A673 (cell line): ENCODE data around the gene ACBD3. TPM values are rescaled to one million over a fixed set of nuclear protein-coding genes. Genes with fewer than 3 reads are reported as not detected.

Experiments
- BruUV-seq: library from RNA; stranded (reverse); fragments of 400-500 nt; replicated peaks from 2 replicates; lab custom pipeline; 2021; lab: Mats Ljungman, UMichigan
- CTCF ChIA-PET: fragments of 300-600 bp; sonication (Branson Sonifier 250); formaldehyde crosslinking; loops from one replicate; lab custom pipeline; 2022; ENCODE audit warnings: antibody characterized with exemption; lab: Charles Lee
- POLR2A ChIA-PET: fragments of 300-600 bp; sonication (Branson Sonifier 250); formaldehyde crosslinking; loops from one replicate; lab custom pipeline; 2022; ENCODE audit warnings: antibody characterized with exemption; ENCODE audit not compliant: low non-redundant PET; lab: Charles Lee
- DNase-seq: peaks from one replicate; pipeline ENCODE4 v3.0.0-alpha.2; 2015; ENCODE audit warnings: low spot score
- H3K27ac ChIP-seq: fragments of 200-600 bp; sonication (generic); 2 replicates; pipeline ENCODE4 v1.5.1; 2016; ENCODE audit warnings: mixed run types, low read depth, mild to moderate bottlenecking, mixed read lengths, antibody characterized with exemption, low read length; ENCODE audit not compliant: poor library complexity, severe bottlenecking
- H3K27me3 ChIP-seq: fragments of 200-600 bp; sonication (generic); replicated peaks from 2 replicates; pipeline ENCODE4 v1.6.1; 2017; ENCODE audit warnings: mixed run types, low read depth, mild to moderate bottlenecking, mixed read lengths, antibody characterized with exemption, low read length; ENCODE audit not compliant: insufficient read depth, poor library complexity
- H3K36me3 ChIP-seq: fragments of 200-600 bp; sonication (generic); 2 replicates; pipeline ENCODE4 v1.6.1; 2016; ENCODE audit warnings: mixed run types, mild to moderate bottlenecking, mixed read lengths, antibody characterized with exemption, low read length; ENCODE audit not compliant: insufficient read depth, poor library complexity, severe bottlenecking
- H3K4me1 ChIP-seq: fragments of 200-600 bp; sonication (generic); 2 replicates; pipeline ENCODE4 v1.6.1; 2017; ENCODE audit warnings: mixed run types, mild to moderate bottlenecking, mixed read lengths, antibody characterized with exemption, low read length; ENCODE audit not compliant: insufficient read depth, poor library complexity, severe bottlenecking
- H3K4me3 ChIP-seq: fragments of 200-600 bp; sonication (generic); 2 replicates; pipeline ENCODE4 v1.5.1; 2016; ENCODE audit warnings: low read depth, mixed run types, mild to moderate bottlenecking, mixed read lengths, low read length; ENCODE audit not compliant: poor library complexity, severe bottlenecking
- H3K9me3 ChIP-seq: fragments of 200-600 bp; sonication (generic); 2 replicates; pipeline ENCODE4 v1.6.1; 2016; ENCODE audit warnings: mixed run types, low read depth, mild to moderate bottlenecking, mixed read lengths, antibody characterized with exemption, low read length; ENCODE audit not compliant: poor library complexity, severe bottlenecking
- EZH2 ChIP-seq: fragments of 200-600 bp; sonication (generic); IDR thresholded peaks from 2 replicates; pipeline ENCODE4 v1.6.1; 2017; ENCODE audit warnings: borderline replicate concordance, low read depth, mild to moderate bottlenecking, mixed read lengths, antibody characterized with exemption, low read length; ENCODE audit not compliant: poor library complexity, severe bottlenecking
- intact Hi-C: fragments of 100-400 bp; cut with micrococcal nuclease; formaldehyde crosslinking; loops from one replicate; pipeline ENCODE4 v1.10.0; 2022; ENCODE audit not compliant: unreplicated experiment
- total RNA-seq: library from RNA; stranded (reverse); gene quantifications from 2 replicates; pipeline ENCODE4 v1.2.3, GENCODE V29; 2021
- TF ChIP-seq, protein P1 (sequence below): fragments of 300-800, 200-600 bp; sonication (generic); conservative IDR thresholded peaks from 2 replicates; pipeline ENCODE4 v1.5.1; 2017; ENCODE audit warnings: low read depth, mild to moderate bottlenecking, antibody characterized with exemption, low read length, moderate library complexity, mixed read lengths

Gene ACBD3
- total RNA-seq, 1 experiment from 2014 or later = 33.4 TPM

DNA sequence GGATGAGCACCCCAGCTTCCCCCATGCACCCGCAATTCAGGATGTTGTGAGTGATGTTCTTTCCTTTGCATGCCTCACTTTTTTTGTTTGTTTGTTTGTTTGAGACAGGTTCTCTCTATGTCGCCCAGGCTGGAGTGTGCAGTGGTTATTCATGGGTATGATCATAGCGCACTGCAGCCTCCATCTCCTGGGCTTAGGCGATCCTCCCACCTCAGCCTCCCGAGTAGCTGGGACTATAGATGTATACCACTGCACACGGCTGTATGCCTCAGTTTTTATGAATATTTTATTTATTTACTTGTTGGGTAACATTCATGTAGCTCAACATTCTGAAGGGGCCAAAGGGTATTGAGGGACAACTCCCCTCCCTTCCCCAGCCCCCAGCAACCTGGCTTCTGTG lies 69.2 kb downstream of the ACBD3 start:
- intact Hi-C loops = no loop called here
- ChIA-PET POLR2A (no interaction called here), CTCF (interaction anchor here (2.3 kb wide), 1 partner anchor 53 kb away, joined by 4 read pairs; no protein-coding TSS in a partner anchor)
- BruUV-seq = no TSS peak
- Histone ChIP-seq H3K4me3 (no peak overlapping the region), H3K4me1 (peaks cover 6% of the 10 kb centered on the region), H3K27me3 (no peaks in the 10 kb centered on the region), H3K27ac (no peak overlapping the region), H3K36me3 (no peaks in the 10 kb centered on the region), H3K9me3 (no peaks in the 10 kb centered on the region)
- TF ChIP-seq, protein P1, sequence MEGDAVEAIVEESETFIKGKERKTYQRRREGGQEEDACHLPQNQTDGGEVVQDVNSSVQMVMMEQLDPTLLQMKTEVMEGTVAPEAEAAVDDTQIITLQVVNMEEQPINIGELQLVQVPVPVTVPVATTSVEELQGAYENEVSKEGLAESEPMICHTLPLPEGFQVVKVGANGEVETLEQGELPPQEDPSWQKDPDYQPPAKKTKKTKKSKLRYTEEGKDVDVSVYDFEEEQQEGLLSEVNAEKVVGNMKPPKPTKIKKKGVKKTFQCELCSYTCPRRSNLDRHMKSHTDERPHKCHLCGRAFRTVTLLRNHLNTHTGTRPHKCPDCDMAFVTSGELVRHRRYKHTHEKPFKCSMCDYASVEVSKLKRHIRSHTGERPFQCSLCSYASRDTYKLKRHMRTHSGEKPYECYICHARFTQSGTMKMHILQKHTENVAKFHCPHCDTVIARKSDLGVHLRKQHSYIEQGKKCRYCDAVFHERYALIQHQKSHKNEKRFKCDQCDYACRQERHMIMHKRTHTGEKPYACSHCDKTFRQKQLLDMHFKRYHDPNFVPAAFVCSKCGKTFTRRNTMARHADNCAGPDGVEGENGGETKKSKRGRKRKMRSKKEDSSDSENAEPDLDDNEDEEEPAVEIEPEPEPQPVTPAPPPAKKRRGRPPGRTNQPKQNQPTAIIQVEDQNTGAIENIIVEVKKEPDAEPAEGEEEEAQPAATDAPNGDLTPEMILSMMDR = no peak
- TF ChIP-seq EZH2 = no peak
- DNase-seq = no peak

DNA sequence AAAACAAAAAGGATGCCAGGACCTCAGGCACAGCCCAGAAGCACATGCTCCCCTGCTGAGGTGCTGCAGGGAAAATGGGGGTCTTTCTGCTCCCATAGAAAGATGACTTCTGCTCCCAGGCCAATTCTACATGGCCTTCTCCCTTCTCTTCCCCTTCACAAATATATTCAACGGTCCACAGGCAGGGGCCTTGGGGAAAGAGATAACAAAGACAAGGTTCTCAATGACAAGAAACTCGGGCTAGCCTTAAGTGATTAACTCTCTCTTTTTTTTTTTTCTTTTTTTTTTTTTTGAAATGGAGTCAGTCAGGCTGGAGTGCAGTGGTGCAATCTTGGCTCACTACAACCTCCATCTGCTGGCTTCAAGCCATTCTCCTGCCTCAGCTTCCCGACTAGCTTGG lies 69.9 kb downstream of the ACBD3 start:
- intact Hi-C loops = no loop called here
- TF ChIP-seq, protein P1 = no peak
- TF ChIP-seq EZH2 = no peak
- Histone ChIP-seq H3K36me3 (no peaks in the 10 kb centered on the region), H3K4me3 (no peak overlapping the region), H3K27ac (no peak overlapping the region), H3K27me3 (no peaks in the 10 kb centered on the region), H3K4me1 (peaks cover 9% of the 10 kb centered on the region), H3K9me3 (no peaks in the 10 kb centered on the region)
- DNase-seq = no peak
- ChIA-PET CTCF (no interaction called here), POLR2A (no interaction called here)
- no TSS peak for BruUV-seq

DNA sequence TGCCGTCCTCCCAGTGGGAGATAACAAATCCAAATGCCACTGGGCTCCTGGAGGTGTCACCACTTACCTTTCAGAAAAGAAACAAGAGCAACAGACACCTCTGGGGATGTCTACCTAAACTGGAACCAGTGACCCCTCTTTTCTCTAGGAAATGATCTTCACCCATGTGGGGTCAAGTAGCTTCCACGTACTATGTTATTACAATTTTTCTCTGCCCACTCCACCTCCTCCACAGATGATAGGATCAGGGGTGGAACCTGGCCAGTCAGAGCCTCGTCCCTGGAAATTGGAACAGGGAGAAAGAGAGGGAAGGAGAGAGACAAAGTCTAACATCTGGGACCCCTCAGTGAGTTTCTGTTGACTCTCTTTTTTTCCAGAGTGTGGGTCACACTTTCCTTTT lies 73.9 kb downstream of the ACBD3 start:
- no TSS peak for BruUV-seq
- H3K9me3 ChIP-seq = no peaks in the 10 kb centered on the region
- TF ChIP-seq, protein P1 = no peak
- no peak for TF ChIP-seq EZH2
- H3K4me3 ChIP-seq = no peak overlapping the region
- H3K27me3 ChIP-seq = no peaks in the 10 kb centered on the region
- no peak for DNase-seq
- intact Hi-C loops = no loop called here
- no peaks in the 10 kb centered on the region for H3K36me3 ChIP-seq
- no peak overlapping the region for H3K27ac ChIP-seq
- CTCF ChIA-PET = no interaction called here
- H3K4me1 ChIP-seq = peaks cover 27% of the 10 kb centered on the region
- POLR2A ChIA-PET = no interaction called here
